ENCODE data around the gene COMMD3.
"Not testable (repeated sequence)": the region's sequence is repeated elsewhere in the genome, so short reads cannot be mapped to it uniquely, and the experiment has no call there.

Gene COMMD3

DNA sequence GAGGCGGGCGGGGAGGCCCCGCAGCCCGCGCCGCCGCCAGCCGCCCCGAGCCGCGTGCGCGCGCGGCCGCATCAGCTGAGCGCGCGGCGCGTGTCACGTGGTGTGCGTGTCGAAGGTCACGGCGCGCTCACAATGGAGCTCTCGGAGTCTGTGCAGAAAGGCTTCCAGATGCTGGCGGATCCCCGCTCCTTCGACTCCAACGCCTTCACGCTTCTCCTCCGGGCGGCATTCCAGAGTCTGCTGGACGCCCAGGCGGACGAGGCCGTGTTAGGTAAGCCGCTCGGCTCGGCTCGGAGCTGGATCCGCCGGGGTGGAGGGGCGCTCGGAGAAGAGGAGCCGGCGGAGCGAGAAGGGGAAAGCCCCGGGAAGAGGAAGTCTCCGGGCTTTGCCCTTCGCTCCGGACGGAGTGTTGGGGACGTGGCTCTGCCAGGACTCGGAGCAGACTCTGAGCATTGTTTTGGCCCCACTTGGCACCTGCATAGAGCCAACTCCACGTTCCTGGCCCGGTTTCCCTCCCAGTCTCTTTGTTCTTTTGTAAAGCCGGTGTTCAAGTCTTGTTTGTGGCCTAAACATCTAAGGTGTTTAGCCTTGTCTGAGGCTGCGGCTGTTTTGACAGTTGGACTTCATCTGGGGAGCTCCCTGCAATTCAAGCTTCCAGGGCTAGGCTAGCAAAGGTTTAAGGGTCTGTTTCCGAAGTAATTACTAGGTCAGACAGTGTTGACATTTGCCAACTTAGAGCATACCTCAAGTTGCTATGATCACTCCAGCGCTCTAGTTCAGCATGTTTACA, at the start of gene COMMD3:
COMMD3 (plus strand) TSS at position 103 of the 790 bp plus-strand sequence; CDS start at position 133, 30 bp downstream.
- DNase-seq (ENCODE audit: low read depth, low spot score): no peak

DNA sequence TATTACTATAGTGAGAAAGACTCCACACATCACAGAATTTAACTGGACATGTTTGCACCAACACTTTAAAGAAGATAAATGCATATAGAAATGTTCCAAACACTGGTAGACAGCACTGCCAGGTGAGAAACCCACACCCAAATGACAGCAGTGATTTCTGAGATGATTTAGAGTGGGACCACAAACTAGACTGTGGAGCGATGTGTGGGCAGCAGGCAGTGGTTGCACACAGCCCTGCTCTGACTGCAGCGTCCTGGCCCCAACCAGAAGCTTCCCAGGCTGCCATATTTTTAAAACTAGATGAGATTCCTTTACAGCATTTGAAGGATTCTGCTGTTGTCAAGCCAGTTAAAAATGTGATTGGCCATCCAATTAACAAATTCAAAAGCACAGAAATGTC, 47.7 kb upstream of the COMMD3 start:
- no peak for DNase-seq (ENCODE audit: low read depth, low spot score)

DNA sequence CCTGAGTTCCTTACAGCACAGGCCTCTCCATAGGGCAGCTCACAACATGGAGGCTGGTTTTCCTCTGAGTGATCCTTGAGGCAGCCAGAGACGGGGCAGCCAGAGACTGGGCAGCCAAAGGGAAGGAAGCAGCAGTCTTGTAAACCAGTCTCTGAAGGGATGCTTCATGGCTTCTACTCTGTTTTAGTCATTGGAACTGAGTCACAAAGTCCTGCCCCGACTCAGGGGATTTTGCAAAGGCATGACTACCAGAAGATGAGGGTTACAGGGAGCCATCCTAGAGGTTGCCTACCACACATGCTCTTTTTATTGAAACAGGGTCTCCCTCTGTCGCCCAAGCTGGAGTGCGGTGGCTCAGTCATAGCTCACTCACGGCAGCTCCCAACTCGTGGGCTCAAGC, 44.4 kb upstream of the COMMD3 start:
- DNase-seq (ENCODE audit: low read depth, low spot score): no peak

DNA sequence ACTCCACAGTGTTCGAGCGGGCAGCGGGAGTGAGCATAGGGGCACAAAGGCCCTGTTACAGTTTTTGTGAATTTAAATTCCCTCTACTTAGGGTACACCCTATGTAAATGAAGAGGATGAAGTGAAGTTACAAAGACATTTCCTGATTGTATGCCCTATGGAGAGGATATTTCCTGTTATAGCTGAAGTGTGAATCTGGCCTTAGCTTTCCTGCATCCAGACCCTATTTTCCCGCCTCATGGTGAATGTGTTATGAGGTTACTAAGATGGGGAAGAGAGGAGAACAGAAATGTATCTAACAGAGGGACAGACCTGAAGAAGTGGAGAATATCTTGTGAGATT, 37.8 kb upstream of the COMMD3 start:
- DNase-seq (ENCODE audit: low read depth, low spot score): no peak

DNA sequence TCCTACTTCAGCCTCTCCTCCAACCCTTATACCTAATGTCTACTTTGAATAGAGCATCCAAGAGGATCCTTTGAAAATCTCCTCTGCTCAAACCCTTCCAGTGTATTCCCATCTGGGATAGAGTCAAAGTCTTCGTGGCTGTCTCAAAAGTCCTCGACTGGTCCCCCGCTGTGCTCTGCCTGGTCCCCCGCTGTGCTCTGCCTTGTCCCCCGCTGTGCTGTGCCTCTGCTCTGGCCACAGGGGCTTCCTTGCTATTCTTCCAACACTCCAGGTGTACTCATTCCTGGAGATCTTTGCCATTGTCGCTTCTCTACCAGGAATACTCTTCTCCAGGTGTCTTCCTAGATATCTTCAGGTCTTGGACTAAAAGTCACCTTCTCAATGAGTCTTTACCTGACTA, 36.1 kb upstream of the COMMD3 start:
- no peak for DNase-seq (ENCODE audit: low read depth, low spot score)

DNA sequence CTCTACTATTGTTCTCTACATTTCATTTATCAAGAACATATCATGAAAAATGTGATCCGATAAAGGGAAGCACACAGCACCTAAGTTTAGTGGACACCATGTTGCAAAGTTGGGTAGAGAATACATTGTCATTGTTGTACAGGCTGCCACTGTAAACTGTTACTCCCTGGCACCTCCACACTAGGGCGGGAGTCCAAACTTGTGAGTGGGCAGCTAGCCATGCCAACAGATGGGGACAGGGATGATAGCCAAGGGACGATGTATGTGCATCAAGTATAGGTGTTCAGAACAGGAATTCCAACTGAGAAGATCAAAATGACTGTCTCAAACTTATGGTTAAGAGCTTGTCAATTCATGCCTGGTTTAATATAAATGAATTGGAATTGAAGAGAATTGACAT, 31.1 kb upstream of the COMMD3 start:
- no peak for DNase-seq (ENCODE audit: low read depth, low spot score)

DNA sequence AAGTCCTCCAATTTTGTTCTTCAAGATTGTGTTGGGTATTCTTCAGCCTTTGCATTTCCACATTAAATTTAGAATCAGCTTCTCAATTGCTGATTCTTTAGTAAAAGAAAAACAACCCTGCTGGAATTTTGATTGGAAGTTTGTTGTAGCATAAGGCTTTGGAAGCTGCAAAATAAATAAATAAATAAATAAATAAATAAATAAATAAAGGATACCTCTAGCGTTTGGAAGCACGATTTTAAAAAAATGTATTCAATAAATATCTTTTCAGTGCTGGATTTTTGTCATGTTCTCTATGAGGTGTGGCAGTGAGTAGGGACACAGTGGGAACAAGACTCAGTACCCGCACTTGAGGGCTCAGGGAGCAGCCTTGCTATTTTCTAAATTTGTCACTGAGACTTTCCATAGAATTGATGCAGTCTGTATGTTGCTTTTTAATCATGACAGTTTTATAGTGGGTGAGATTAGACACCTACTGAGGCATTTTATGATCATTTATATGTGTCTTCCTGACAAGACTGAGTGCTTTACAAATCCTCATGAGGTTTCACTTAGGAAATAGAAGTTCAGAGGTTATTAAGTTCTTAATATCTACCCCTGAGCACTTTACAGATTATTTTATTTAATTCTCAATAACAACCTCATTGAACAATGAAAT, 22.3 kb upstream of the COMMD3 start:
- DNase-seq (ENCODE audit: low read depth, low spot score): no peak

DNA sequence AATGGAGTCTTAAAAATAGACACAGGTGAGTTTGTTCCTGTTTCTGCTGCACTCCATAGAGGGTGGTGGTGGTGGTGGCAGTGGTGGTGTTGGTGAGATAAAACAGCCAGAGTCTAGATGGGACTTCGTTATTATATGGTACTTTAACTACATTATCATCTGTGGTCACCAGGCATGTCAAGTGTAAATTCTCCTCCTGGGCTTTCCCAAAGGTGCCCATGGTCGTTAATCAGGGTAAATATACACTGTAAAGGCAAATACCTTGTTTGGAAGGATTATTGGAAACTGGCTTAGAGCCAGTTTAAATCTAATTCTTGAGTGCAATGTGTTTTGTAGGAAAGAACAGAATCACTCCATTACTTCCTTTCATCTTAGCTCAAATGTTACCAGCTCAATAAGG, 21.5 kb upstream of the COMMD3 start:
- DNase-seq (ENCODE audit: low read depth, low spot score): no peak

DNA sequence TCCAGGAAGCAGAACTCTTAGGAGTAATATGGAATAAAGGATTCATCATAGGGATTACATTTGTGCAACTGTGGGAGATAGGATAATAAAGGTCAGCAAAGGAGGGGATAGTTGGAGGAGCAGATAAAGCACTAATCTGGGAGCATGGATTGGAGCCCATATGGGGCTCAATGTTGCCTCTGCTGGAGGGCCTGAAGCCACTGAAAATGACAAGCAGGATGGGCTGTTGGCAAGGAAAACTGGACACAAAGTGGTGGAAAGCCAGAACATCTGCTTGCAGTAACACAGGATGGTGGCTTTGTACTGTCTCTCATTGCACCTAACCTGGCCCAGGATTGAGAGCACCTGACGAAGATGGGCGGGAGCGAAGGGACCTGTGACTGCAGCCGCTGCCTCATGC, 15.0 kb upstream of the COMMD3 start:
- no peak for DNase-seq (ENCODE audit: low read depth, low spot score)

DNA sequence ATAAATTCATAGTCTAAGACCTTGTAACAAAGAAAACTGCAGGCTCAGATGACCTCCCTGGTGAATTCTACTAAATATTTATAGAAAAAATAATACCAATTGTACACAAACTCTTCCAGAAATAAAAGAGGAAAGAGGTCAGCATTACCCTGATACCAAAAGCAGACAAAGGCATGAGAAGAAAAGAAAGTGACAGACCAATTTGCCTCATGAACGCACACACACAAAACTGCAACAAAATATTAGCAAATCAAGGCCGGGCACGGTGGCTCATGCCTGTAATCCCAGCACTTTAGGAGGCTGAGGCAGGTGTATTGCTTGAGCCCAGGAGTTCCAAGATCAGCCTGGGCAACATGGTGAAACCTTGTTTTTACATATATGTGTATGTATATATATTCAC, 12.7 kb upstream of the COMMD3 start:
- DNase-seq (ENCODE audit: low read depth, low spot score): no peak

DNA sequence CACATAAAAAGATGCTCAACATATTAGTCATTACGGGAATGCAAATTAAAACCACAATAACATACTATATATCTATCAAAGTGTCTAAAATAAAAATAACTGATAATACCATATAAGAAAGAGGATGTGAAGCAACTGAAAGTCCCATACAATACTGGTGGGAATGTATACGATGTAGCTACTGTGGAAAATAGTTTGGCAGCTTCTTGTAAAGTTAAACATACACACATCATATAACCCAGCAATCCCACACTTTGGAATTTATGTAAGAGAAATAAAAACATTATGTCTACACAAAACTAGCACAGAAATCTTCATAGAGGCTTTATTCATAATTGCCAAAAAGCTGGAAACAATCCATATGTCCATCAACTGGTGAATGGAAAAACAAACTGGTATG, 10.5 kb upstream of the COMMD3 start:
- no peak for DNase-seq (ENCODE audit: low read depth, low spot score)

DNA sequence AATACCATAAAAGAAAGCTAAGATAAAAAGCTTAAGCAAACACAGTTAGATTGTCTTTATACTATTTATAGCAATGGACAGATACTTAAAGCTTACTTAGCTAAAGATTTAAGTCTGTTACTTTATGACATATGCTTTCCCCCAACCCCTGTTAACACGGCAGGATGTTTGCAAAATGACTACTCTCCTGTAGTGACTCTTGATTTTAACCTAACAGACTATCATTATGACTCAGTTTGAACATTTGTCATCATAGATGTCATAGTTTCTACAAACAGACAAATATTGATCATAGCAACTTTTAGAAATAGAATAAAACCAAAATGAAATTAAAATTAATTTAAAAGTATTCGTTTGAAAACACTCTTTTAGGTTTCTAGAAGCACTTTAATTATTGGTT, 7.8 kb upstream of the COMMD3 start:
- DNase-seq (ENCODE audit: low read depth, low spot score): no peak

DNA sequence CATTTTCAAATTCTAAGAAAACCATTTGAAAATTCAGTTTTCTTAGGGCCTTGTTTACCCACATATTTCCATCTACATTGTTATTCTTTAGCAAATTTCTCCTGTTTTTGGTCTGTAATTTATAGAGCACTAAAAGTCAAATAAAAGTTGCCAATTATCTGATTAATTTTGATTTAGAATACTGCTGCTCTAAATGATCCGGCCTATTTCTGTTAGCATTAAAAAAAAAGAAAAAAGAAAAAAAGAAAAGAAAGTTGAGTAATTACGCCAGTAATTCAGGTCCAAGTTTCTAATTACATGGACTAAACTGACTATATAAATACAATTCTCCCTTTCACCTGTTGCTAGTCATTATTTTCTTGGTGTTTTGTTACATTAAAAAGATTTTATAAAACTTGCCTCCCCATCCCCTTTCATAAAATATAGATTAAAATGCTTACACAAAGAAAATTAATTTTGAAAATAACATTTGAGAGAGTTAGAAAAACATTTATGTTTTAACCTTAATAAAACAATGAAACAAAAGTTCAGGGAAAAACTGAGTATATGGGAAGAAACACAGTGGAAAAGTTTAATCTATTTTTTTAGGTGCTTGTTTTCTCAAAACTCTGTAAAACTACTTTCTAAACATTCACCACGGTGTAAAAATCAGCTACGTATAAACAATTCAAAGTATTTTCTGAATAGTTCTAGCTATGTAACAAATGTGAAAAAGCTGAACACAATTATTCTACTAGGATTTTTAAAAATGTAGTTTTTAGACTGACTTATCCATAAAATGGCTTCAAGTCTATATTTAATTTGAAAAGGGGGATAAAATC, 6.8 kb upstream of the COMMD3 start:
- DNase-seq (ENCODE audit: low read depth, low spot score): no peak

DNA sequence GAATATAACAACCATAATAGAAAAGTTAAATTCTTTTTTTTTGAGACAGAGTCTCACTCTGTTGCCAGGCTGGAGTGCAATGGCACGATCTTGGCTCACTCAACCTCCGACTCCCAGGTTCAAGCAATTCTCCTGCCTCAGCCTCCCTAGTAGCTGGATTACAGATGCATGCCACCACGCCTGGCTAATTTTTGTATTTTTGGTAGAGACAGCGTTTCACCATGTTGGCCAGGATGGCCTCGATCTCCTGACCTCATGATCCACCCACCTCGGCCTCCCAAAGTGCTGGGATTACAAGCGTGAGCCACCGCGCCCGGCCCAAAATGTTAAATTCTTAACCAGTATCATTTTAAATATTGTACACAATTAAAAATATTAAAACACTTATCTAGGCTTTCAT, 6.2 kb upstream of the COMMD3 start:
- DNase-seq (ENCODE audit: low read depth, low spot score): not testable (repeated sequence)

DNA sequence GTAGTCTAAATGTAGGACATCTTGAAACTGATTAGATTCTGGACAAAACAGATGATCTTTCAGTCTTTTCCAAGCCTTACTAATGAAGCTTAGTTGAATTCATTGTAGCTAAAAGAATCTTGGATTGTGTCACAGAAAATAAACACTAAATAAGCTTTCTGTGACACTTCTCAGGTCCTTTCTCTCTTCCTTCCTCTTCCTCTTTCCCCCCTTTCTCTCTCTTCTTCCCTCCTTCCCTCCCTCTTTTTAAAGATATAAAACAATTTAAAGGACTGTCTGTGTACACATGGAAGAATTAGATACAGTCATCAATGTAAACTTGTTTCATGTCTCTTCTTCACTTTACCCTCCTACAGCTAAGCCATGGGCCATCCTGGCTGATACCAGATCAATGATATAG, 5.3 kb upstream of the COMMD3 start:
- DNase-seq (ENCODE audit: low read depth, low spot score): no peak

DNA sequence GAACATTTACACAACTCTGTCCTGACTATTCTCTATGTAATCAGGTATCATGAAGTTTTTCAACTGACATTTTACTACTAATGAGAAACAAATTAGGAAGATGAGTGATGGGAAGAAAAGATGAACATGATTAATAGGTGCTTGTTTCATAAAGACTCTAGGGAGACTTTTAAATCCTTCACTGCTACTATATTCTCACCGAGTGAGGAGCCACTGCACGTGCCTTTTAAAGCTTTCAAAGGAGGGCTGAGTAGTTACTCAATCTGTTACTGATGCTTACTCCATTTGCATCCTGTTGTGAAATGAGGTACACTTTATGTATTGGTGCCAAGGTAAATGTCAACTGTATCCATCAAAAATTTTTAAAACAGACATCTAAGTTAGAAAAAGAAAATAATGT, 1.3 kb upstream of the COMMD3 start:
- DNase-seq (ENCODE audit: low read depth, low spot score): no peak

DNA sequence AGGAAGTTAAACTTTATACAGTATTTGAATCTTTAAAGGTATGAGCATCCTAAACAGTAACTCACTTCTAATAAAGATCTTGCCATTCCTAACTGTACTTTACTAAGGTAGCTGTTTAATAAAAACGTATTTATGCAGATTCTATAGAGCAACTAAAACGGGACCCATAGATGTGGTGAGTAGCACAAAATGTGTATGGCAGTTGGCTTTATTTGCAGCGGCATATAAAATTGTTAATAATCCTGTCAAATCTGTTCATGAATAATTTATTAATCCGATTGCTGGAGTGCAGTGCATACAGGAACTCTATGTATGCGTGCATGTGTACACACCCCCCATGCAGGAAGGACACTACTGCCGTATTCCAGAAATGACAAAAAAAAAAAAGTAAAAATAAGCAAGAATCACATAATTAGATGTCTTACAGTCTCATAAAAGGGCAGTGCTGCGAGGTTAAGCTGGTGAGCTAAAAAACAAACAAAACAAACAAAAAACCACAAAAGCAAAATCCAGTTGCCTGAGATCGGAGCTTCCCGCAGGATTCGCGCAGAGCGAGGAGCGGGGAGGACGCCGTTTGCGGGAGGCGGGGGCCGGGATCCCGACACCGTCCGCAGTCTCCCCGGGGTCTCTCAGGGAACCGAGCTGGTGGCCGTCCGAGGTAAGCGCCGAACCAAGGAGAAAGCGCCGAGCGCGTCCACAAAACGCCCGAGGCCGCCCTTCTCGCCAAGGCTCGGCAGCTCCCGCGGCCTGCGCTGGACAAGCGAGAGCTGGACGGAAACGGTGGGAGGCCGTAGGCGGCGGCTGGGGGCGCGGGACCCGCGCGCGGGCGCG, 518 bp upstream of the COMMD3 start:
- DNase-seq (ENCODE audit: low read depth, low spot score): no peak

DNA sequence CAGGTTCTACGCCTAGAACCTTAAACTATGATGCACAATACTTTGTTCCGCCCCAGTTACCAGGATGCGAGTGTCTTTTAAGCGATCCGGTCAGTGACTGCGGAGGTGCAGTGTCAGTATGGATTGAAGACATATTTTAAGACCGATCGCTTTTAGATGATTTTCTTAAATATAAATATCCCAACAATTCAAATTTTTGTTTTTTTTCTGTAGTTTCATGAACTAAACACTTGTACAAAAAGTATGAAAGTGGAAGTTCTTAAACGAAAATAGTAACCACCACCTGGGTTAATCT, 835 bp downstream of the COMMD3 start:
- no peak for DNase-seq (ENCODE audit: low read depth, low spot score)

DNA sequence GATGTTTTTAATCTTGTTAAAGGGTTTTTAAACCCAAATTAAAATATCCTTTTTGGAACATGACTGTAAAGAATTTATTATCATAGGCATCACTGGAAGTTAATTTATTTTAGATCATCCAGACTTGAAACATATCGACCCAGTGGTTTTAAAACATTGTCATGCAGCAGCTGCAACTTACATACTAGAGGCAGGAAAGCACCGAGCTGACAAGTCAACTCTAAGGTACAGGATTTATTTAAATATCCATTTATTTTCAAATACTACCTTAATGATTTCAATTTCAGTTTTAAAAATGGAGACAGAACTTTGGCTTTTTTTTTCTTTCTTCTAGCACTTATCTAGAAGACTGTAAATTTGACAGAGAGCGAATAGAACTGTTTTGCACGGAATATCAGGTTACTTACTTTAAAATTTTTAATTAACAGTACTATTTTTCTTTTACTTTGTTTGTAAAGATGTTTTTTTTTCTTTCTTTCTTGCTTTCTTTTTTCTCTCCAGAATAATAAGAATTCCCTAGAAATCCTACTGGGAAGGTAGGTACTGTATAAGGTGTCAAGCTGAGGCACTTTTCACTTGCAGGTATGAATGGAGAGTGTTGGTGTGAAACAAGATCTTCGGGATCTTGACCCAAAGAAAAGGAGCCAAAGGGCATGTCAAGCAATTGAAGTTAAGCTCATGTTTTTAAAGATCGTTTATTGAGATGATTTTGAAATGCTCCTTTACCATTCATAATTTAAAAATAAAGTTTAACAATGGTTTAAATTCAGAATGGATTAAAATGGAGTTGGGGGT, 1.8 kb downstream of the COMMD3 start:
- DNase-seq (ENCODE audit: low read depth, low spot score): no peak

DNA sequence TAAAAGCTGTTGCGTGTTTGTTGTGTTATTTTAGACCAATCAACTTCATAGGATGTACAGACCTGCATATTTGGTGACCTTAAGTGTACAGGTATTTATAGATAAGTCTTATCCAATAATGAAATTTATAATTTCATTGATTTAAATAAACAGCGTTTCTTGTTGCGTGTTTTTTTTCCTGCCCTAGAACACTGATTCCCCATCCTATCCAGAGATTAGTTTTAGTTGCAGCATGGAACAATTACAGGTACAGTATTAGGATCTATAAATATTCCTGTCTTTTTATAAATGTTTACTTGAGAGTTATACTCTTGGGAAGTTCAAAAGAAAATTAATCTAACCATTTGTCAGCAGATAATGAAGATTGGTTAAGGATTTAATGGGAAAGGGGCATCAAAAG, 2.6 kb downstream of the COMMD3 start:
- DNase-seq (ENCODE audit: low read depth, low spot score): no peak

DNA sequence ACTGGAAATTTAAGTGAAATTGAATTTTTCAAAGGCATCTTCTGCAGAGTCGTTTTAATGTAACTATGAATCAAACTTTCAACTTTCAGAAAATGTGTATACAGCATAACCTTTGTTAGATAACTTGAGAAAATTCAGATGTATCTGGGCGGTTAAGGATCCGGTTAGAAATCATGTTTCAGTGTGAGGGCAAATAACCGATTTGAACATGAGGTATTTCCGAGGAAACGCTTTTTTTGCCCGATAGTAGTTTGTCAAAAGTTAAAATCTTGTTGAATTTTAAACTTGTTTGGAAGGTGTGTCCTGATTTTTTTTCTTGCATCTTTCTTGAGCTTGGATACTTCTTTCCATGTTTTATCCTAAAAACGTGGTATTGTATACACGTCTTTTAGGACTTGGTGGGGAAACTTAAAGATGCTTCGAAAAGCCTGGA, 3.4 kb downstream of the COMMD3 start:
- no peak for DNase-seq (ENCODE audit: low read depth, low spot score)
